GM19239 (cell line): ENCODE results near the gene MAN2B2.

ENCODE experiments used
- DNase-seq: peaks from one replicate; pipeline ENCODE4 v3.0.0; 2011; ENCODE audit warnings: low spot score; ENCODE audit not compliant: insufficient read length
- FAIRE-seq: peaks from 2 replicates; lab custom pipeline; 2011; peaks lifted over from hg19 to GRCh38; lab: Jason Lieb, UNC

MAN2B2 gene

DNA sequence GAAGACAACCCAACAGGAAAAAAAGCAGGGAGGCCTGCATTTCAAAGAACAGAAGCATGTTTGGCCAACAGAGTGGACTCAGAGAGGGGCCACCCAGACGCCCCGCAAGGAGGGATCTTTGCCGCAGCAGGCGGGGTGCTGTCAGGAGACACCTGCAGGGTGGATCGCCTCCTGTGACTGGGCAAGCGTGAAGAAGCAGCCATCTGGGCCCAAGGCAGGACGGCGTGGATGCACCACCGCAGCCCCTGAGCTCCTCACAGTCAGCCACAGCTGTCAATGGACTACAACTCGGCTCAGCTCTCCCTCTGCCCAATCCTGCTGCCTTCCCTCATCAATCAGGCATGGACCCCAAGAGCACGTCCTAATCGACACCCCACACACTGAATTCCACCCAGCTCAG, 32.0 kb upstream of the MAN2B2 start:
- FAIRE-seq (no peak), DNase-seq (no peak)

DNA sequence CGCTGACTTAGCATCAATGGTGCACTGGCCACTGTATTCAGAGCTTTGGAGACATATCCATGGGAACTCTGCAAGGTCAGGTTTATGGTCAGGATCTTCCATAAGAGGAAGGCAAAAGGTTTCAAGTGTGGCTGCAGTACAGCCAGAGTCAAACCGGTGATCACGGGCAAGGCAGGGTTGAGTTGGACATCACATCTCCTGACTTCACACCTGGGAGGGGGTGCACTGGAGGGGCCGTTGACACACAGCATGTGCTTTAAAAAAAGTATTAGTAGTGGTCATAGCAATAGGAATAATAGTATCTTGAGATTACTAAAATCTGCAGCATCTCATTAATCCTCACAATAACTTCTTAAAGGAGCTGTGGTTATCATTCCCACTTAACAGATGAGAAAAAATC, 28.9 kb upstream of the MAN2B2 start:
- FAIRE-seq, result no peak
- DNase-seq, result no peak

DNA sequence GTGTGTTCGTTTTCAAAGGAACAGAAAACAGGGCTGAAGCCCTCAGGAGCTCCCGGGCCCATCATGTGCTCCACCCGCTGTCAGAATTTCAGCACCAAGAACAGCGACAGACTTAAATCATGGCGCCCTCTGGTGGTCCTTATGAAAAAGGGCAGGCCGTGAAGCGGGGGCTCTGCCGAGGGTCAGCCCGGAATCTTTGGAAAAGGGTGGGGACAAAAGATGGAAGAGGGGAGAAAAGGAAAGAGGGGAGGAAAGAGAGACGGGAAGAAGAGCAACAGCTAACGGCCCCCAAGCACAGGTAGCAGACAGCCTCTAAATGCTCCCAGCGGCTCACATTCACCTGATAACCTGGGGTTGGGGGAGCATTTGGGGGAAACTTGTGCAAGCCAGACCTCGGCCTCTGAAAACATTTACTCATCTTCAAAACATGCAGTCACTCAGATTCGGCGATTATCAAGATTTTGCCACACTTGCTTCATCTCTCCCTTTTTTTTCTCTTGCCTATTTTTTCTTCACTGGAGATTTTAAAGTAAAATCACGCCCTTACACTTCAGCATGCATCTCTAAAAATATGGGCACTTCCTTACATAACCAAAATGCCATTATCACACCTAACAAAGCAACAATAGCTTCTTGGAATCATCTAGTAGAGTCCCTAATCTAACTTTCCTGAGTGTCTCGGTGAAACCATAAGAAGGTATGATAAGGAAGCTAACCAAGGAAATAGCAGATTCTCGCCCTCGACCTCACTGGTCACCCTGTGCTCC, 28.1 kb upstream of the MAN2B2 start:
- FAIRE-seq, result peak; percentile 72

DNA sequence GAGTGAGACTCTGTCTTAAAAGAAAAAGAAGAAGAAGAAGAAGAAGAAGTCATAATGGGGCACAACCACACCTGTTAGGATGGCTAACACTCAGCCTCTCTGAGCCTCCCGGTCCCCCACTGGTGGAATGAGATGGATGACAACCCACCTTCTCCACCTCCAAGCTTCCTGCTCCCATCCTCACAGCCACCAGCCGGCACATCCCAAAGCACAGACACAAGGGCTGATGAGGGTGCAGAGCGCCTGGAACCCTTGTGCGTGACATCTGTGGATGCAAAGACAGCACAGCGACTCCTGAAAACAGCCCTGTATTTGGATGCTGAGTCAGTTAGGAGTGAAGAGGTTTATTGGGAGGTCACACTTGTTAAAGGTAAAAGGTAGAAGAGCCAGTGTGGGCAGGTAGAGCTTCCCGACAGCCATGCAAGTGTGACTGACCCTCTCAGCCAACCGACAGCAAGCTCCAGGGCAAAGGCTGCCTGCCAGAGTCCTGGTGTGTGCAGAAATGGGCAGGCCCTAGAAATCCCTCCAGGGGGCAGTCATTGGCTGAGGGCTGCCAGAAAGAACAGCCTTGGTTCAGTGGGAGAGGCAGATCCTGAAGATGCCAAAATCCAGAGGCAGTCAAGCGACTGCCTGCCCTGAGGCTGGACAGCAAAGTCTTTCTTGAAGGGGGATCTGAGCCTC, 26.6 kb upstream of the MAN2B2 start:
- no peak for DNase-seq

More for the DNA sequence above, 28.1 kb upstream of the MAN2B2 start:
- peak; percentile 60 for DNase-seq

DNA sequence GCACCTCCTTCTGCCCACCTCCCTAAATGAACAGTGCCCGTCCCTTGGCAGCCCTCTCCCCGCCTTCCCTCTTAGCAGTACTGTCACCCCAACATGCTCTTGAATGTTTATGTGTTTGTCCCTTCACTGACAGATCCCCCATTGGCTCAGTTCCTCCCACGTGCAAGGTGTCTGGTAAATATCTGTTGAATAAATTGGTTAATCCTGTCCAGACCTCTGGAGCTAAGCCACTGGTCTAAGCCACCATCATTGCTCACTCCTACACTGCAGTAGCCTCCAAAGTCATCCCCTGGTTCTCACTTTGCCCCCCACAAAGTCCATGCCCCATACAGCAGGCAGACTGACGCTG, 26.1 kb upstream of the MAN2B2 start:
- no peak for FAIRE-seq

More for the DNA sequence above, 26.6 kb upstream of the MAN2B2 start:
- no peak for FAIRE-seq

DNA sequence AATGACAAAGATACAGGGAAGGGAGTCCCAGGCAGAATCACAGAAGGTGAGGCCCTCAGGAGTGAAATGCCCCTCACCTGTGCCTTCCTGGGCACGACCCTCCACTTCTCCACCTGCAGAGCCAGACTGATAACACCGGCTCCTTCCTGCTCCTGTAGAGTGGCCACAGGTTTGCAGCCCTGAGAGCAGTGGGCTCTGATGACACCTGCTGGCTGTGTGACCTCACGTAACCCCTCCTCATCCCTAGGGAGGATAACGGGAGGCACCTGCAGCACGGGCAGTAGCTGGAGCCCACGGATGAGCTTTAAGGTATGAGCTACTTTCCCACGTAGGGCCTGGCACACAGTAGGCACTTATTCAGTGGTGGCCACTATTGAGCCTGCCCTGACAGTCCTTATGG, 25.5 kb upstream of the MAN2B2 start:
- DNase-seq (no peak), FAIRE-seq (no peak)

More for the DNA sequence above, 26.1 kb upstream of the MAN2B2 start:
- DNase-seq, result no peak

DNA sequence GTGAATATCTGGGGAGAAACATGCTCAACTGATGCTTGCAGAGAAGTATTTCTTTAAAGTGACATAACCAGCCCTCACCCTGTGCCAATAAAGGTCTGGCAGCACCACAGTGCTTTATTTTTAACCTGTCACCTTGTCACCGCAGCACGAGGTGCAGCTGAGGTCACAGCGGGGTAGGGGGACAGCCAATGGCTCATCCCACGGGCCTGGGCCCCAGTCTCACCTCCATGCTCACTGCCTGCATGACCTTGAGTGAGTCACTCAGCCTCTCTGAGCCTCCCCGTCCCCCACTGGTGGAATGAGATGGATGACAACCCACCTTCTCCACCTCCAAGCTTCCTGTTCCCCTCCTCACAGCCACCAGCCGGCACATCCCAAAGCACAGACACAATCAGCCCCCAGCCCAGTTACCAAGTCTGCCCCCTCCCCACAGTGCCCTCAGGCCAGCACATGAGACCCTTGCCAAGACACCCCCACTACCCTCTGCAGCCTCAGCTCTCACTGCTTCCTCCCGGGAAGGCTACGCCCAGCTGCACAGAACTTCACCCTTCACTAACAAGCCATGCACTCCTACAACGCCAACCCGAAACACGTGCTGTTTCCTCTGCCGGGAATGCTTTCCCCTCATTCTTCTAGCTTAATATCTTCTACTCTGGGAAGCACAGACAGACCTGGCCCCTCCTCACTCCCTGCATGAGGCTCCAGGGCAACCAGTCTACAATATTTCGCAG, 24.9 kb upstream of the MAN2B2 start:
- no peak for FAIRE-seq
- DNase-seq, result no peak

DNA sequence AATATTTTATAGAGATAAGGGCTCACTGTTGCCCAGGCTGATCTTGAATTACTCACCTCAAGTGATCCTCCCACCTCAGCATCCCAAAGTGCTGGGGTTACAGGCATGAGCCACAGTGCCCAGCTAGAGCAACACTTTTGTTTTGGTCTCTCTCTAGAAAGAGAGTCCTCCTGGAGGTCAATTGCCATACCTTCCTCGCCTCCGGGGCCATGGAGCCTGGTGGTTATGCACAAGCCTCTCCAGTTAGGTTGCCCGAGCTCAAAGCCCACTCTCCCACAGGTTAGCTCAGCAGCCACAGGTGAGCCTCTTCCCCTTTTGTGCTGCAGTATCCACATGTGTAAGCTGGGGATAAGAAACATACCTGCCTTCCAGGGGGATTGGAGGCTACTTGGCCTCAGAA, 24.2 kb upstream of the MAN2B2 start:
- no peak for DNase-seq
- FAIRE-seq, result no peak

DNA sequence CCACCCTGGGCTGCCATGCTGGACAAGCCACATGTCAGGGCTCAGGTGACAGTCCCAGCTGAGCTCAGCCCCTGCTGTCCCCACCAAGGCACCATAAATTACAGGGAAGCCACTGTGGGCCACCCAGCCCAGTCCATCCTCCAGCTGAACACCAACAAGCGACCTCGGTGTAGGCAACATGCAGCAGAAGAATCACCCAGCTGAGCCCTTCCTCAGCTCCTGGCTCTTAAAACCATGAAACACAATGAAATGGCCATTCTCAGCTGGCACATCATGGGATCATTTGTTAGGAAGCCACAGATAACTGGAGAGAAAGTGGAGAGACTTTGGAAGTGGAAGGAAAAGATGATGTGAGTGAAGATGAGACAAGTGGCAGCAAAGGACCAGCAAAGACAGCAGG, 23.3 kb upstream of the MAN2B2 start:
- DNase-seq (no peak), FAIRE-seq (no peak)

DNA sequence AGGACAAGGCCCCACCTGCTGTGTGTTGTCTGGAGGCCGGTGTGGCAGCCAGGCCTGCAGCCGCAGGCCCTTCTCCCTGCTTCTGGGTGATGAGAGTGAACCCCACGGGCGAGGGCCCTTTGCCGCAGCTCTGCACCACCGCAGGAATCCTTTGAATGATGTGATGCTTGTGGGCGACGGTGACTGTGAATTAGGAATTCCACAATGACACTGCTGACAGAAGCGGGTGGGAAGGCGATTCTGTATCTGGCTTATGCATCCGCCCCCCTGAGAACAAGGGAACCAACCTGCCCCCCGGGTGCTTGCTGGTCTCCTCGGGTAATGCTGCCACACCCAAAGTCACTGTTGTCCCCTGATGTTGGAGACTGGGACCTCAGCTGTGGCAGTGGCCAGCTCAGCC, 19.5 kb upstream of the MAN2B2 start:
- no peak for FAIRE-seq
- DNase-seq, result no peak

DNA sequence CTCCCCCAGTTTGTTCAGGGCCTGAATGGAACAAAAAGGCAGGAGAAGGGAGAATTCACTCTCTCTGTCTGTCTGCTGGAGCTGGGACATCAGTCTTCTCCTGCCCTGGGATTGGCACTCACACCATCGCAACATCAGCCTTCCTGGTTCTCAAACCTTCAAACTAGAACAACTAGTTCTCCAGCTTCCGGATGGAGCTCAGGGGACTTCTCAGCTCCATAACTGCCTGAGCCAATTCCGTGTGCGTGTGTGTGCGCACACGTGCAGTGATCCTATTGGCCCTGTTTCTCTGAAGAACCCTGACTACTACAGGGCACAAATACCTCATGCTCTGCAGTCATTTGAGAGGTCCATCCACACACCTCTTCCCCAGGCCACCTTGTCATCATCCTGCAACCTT, 18.7 kb upstream of the MAN2B2 start:
- DNase-seq (no peak), FAIRE-seq (no peak)

DNA sequence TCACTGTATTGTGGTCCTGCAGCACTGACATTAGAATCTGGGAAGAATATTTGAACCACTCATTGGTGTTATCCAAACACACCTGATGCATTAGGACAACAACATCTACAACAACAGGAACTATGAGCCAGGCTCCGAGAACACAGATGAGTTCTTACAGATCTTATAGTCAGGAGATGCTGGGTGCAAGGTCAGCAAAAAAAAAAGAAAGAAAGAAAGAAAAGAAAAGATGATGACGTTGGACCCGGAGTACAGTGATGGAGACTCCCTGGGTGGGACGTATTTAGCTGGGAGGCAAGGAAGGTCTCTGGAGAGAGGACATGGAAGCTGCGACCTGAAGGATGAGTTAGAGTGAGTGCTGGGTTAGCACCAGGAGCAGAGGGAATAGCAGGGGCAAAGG, 17.8 kb upstream of the MAN2B2 start:
- FAIRE-seq (no peak), DNase-seq (no peak)

DNA sequence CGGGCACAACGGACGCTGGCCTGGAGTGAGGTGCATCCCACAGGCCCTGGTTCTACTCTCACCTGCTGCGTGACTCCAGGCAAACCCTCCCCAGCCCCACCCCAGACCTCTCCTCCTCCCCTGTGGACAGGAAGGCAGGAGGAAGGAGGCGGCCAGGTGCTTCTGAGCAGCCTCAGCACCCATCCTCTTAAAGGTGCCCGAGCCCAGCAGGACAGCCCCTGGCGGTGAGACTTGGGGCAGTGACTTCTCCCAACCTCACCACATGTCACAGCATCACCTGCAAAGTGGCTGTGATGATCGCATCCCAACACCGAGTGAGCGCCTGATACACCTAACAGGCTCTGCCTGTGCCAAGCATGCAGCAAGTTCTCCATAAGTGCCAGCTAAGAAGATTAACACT, 17.1 kb upstream of the MAN2B2 start:
- DNase-seq, result no peak
- FAIRE-seq, result no peak

DNA sequence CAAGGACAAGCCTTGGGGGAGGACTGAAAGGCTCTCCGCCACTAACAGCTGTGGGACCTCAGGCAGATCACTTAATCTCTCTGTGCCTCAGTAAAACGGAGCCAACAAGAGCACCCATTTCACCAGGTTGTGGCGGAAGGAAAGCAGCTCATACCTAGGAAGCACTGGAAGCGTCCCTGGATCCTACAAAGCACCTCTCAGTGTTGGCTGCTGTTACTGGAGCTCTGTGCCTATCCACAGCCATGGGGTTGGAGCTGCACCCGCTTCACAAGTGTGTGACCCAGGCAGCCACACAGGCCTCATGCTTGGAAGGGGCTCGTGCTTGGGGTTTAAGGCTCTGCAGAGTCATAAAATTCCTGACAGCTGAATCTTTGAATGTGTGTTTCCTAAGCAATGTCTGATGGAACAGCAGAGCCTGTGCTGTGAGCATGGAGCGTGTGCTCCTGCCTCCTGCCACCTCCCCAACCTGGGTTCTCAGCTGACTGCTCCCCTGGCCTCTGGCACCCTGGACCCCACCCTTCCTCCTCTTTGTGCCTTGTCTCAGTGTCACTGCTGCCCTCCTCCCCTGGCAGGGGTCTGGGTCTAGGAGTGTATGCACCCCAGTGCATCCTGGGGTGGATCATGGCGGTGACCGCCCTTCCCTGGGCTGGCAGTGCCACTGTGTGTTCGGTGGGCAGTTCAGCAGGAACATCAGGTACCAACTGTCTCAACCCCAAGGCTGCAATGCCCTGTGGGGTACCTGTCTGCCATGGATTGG, 14.4 kb upstream of the MAN2B2 start:
- FAIRE-seq (no peak), DNase-seq (no peak)

DNA sequence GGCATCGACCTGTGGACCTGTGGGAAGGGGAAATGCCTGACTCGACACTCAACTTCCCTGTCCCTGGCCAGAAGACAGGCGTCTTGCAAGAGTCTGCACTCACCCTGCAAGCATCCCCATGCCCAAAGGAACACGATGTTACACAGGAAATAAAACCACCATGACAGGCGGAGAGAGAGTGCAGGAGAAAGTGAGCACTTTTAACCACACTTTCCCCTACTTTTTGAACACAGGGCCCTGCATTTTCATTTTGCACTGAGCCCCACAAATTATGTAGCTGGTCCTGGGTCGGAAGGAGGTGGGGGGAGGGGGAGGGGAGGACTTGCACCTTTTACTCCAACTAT, 13.8 kb upstream of the MAN2B2 start:
- no peak for DNase-seq
- FAIRE-seq, result no peak

DNA sequence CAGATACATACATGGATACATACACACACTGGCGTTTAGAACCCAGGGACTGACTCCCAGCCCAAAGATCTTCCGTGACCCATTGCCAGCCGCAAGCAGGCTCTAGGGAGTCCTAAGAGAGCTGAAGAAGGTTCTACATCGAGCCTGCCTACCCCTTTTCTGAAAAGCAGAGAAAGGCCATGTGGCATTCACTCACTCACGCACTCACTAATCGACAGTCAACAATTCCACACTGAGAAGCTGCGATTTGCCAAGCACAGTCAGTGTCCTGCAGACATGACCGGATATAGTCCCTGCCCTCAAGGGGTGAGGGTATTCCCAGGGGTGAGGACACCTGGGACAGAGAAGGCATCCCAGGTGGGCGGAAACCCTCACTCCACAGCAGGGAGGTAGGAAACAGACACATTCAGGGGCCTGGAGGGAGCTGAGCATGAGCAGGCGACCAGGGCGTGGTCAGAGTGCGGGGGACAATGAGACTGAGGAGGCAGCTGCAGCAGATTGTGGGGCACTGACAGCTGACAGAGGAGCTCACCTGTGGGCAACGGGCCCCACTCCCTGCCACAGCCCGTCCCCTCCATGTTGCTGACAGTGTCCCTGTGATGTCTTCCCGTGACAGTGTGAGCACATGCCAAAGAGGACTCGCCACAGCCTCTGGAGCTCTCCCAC, 13.2 kb upstream of the MAN2B2 start:
- FAIRE-seq, result no peak
- no peak for DNase-seq

DNA sequence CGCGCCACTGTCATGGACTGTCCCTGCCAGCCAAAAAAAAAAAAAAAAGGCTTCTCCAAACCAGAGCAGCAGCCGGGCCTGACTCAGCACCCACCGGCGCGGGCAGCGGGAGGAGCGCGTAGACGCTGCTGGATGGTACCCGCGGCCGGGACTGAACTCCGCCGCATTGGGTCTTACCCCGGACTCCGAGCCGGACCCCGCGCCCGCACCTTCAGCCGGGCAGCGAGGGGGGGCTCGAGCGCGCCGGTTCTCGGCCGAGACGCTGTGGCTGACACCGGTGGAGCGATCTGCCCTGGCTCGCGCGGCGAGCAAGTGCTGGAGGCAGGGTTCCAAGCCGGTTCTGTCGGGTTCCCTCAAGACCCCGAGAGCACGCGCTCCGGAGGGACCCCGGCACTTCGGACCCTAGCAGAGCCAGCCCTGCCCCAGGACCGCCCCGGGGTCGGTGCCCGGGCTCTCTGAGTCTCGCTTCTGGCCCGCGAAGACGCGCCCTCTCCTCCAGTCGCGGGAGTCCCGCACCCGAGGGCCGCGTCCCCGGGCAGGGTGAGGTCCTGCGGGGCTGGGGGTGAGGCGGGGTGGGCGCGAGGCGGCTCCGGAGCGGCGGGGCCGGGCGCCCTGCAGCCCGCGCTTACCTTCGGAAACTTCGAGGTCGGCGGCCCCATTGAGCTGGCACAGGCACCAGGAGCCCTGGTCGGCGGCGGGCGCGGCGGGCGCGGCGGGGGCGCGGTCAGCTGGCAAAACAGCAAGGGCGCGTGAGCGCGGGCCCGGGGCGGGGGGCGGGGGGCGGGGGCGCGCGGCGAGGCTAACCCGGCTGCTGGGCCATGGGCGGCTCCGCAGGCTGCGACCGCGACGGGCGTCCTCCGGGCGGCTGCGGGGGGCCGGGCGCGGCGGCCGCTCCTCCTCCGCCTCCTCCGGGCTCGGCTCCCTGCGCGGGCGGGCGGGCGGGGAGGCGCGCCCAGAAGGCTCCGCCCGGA, 11.8 kb upstream of the MAN2B2 start:
- DNase-seq (no peak), FAIRE-seq (no peak)

DNA sequence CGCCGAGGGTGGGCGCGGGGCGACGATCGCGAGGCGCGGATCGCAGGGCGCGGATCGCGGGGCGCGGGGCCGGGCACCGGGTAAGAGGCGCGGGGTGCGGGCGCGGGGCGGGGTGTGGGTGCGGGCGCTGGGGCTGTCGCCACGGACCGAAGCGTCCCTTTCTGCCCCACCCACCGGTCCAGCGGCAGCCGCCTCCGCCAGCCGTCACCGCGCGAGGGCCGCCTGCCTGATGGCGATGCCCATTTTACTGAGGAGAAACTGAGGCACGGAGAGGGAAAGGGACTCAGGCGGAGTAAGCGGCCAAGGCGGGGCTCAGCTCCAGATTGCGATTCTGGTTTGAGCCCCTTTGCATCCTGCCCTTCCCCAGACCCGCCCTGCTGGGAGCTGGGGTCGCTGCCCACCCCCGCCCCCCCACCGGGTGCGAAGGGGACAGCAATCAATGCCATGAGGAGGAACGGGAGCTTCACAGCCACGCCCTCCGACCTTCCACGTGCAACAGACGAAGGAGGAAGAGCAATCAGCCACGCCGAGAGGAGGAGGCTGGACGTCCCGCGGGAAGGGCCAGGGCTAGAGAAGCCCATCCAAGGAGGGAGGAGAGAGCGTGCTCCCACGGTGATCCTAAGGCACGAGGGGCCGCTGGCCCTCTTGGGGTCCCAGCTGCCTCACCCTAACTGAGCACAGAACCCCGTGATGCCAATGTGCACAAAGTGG, 10.9 kb upstream of the MAN2B2 start:
- no peak for FAIRE-seq
- no peak for DNase-seq
